GM19467 (cell line): ENCODE results near the gene CA10.

ENCODE experiments used
- ATAC-seq: cut with Tn5 transposase; IDR thresholded peaks from one replicate; pipeline ENCODE4 v1.9.1; 2021; ENCODE audit warnings: mild to moderate bottlenecking, moderate library complexity; ENCODE audit not compliant: unreplicated experiment

CA10 gene

GRCh38 chr17:52158450-52159042 lies at the start of gene CA10:
TSS of gene CA10 (minus strand) at chr17:52158714.
- ATAC-seq, result no peak

- no peak for ATAC-seq
These were observed 49.3 kb upstream of the CA10 start for GRCh38 chr17:52207796-52208195.

- no peak for ATAC-seq
These were observed 44.1 kb upstream of the CA10 start for GRCh38 chr17:52202520-52203080.

GRCh38 chr17:52201767-52202519 lies 43.4 kb upstream of the CA10 start:
- no peak for ATAC-seq

- ATAC-seq, result no peak
These were observed 33.0 kb upstream of the CA10 start for GRCh38 chr17:52191491-52191890.

- no peak for ATAC-seq
These were observed 23.3 kb upstream of the CA10 start for GRCh38 chr17:52181782-52182181.

GRCh38 chr17:52178012-52178411 lies 19.5 kb upstream of the CA10 start:
- ATAC-seq, result no peak

- ATAC-seq, result no peak
These were observed 12.6 kb upstream of the CA10 start for GRCh38 chr17:52170963-52171572.

GRCh38 chr17:52160136-52160567 lies 1.6 kb upstream of the CA10 start:
- ATAC-seq, result no peak

GRCh38 chr17:52159246-52160135 lies 977 bp upstream of the CA10 start:
- ATAC-seq, result no peak

- ATAC-seq, result no peak
These were observed 688 bp downstream of the CA10 start for GRCh38 chr17:52157603-52158449.

- no peak for ATAC-seq
These were observed 1.6 kb downstream of the CA10 start for GRCh38 chr17:52156576-52157570.

GRCh38 chr17:52155301-52155700 lies 3.2 kb downstream of the CA10 start:
- ATAC-seq, result no peak

GRCh38 chr17:52154466-52154865 lies 4.0 kb downstream of the CA10 start:
- no peak for ATAC-seq

GRCh38 chr17:52150935-52151334 lies 7.6 kb downstream of the CA10 start:
- no peak for ATAC-seq

- ATAC-seq, result no peak
These were observed 8.9 kb downstream of the CA10 start for GRCh38 chr17:52149626-52150025.

GRCh38 chr17:52148969-52149351 lies 9.6 kb downstream of the CA10 start:
- no peak for ATAC-seq

- no peak for ATAC-seq
These were observed 10.1 kb downstream of the CA10 start for GRCh38 chr17:52148288-52148968.
